Small intestine (tissue), 7 donors: ENCODE measurements around the gene DNAH9. TPM values are rescaled to one million over a fixed set of nuclear protein-coding genes. Genes with fewer than 3 reads are reported as not detected.
"Not testable (repeated sequence)": the region's sequence is repeated elsewhere in the genome, so short reads cannot be mapped to it uniquely, and the experiment has no call there.

Experiments
- DNase-seq, 2 donors: peaks; one replicate each; pipeline versions ENCODE4 v3.0.0 to v3.0.0-alpha.2; 2013
- FAIRE-seq: peaks from 2 replicates; lab custom pipeline; 2012; peaks lifted over from hg19 to GRCh38; lab: Jason Lieb, UNC
- H3K27ac ChIP-seq, 3 donors: one replicate each; pipeline ENCODE4 v1.5.1; 2013; ENCODE audit warnings: low read length in 2 of 3, mild to moderate bottlenecking in 2 of 3, control low read depth in 1 of 3, inconsistent platforms in 1 of 3, low read depth in 1 of 3, moderate library complexity in 1 of 3
- H3K27me3 ChIP-seq, 3 donors: one replicate each; pipeline ENCODE4 v1.6.1; 2013; ENCODE audit warnings: low read length in 3 of 3, inconsistent platforms in 1 of 3; ENCODE audit not compliant: control insufficient read depth in 3 of 3, insufficient read depth in 3 of 3
- H3K36me3 ChIP-seq, 3 donors: one replicate each; pipeline ENCODE4 v1.6.1; 2013; ENCODE audit warnings: low read length in 3 of 3, inconsistent platforms in 1 of 3, low read depth in 1 of 3, mild to moderate bottlenecking in 1 of 3, moderate library complexity in 1 of 3; ENCODE audit not compliant: control insufficient read depth in 3 of 3, insufficient read depth in 2 of 3
- H3K4me1 ChIP-seq, 3 donors: one replicate each; pipeline ENCODE4 v1.6.1; 2013; ENCODE audit warnings: low read length in 2 of 3, inconsistent platforms in 1 of 3, low read depth in 1 of 3, mild to moderate bottlenecking in 1 of 3, moderate library complexity in 1 of 3; ENCODE audit not compliant: control insufficient read depth in 3 of 3, insufficient read depth in 2 of 3
- H3K4me3 ChIP-seq, 3 donors: one replicate each; pipeline ENCODE4 v1.5.1; 2013; ENCODE audit warnings: low read length in 3 of 3, control low read depth in 1 of 3, inconsistent platforms in 1 of 3, low read depth in 1 of 3, mild to moderate bottlenecking in 1 of 3, moderate library complexity in 1 of 3
- H3K9me3 ChIP-seq, 2 donors: one replicate each; pipeline ENCODE4 v1.6.1; 2013; ENCODE audit warnings: low read depth in 1 of 2, low read length in 1 of 2; ENCODE audit not compliant: control insufficient read depth in 2 of 2, insufficient read depth in 1 of 2
- WGBS, 3 donors: extraction: QIAGEN DNeasy Blood & Tissue Kit; methylation state at CpG; one replicate each; pipeline ENCODE4 v1.1.7; 2013; 5-methylcytosine and 5-hydroxymethylcytosine counted together
- polyA plus RNA-seq, 4 donors: library from polyadenylated mRNA; stranded (reverse) in 3 of 4; unstranded in 1 of 4; fragments of 200-250 nt in 3 of 4; fragments of 120-200 nt in 1 of 4; gene quantifications; one replicate each; pipeline versions ENCODE4 v1.2.1 to v1.2.3, GENCODE V29; 2013
- donor health status: healthy with polysubstance abuse.
- donor health status: control.
- donor health status: control.
- donor health status: Bipolar disorder and iron deficiency.
- donor health status: healthy.

The DNAH9 gene
- polyA plus RNA-seq, 4 donors = 0.07 to 0.24 TPM; not detected in 2

DNA sequence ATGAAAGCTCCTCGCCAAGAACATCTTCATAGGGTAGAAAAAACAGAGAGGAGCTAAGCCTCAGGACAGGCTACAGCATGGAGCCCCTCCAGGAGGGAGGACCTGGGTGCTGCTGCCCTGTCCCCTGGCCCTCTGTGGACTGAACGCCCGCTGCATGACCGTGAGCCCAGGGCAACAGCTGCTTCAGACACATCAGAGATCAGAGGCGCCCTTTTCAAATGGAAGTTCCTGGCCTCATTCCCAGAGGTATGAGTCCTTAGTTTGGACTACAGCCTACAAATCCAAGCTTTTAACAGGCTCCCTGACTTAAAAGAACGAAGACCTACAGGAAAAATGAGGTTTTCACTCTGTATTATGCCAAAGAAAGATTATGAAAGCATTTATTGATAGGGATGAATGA lies 350.5 kb downstream of the DNAH9 start:
- no peaks in the 10 kb centered on the region for H3K36me3 ChIP-seq
- no peak overlapping the region for H3K4me3 ChIP-seq
- FAIRE-seq (no peak), DNase-seq (no peak)
- H3K27me3 ChIP-seq = no peaks in the 10 kb centered on the region
- peaks cover 0 to 10% of the 10 kb centered on the region in 2 donors for H3K9me3 ChIP-seq
- H3K27ac ChIP-seq = no peak overlapping the region
- no peaks in the 10 kb centered on the region for H3K4me1 ChIP-seq
- WGBS, 3 donors = 47 to 53% (median 48%) methylated on average over 6 of the region's 6 CpGs

DNA sequence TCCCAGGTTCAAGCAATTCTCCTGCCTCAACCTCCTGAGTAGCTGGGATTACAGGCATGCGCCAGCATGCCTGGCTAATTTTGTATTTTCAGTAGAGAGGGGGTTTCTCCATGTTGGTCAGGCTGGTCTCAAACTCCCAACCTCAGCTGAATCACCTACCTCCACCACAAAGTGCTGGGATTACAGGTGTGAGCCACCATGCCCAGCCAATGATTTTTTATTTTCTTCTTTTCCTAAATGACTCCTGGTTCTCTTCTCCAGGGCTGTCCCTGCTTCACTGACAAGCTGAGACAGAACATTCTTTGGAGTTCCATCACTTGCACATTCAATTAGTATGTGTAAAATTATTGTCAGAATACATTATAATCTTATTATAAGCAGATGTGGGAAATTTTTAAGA lies 351.3 kb downstream of the DNAH9 start:
- FAIRE-seq, DNase-seq: not testable (repeated sequence)
- WGBS, 3 donors = 93 to 94% (median 93%) methylated on average over 1 of the region's 1 CpG

DNA sequence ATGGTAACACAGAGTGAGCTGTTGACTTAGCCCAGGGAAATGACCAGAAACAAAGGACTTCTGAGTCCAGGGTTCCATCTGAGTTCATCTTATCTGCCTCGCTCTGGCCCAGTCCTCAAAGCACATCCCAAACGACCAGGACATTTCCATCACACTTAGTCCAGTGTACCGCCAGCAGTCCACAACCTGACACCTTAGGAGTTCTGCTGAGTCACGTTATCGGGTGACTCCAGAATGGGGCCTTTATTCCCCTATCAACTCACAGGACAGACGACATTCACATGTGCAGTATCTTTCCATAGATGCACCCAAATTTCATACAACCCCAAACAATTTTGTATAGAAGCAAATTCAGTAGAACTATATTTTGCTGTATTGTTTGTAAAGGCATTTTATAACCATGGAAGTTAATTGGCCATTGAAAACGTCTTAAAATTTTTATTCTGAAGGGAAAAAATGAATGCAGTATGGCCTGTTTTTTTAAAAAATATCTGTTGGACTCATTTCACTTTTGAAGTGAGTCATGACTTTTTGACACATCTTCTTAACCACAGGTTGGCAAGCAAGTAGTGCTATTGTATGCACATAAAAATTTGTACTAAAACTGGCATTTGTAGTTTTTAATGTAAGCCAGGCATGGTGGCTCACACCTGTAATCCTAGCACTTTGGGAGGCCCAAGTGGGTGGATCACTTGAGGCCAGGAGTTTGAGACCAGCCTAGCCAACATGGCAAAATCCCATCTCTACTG lies 352.7 kb downstream of the DNAH9 start:
- H3K36me3 ChIP-seq = no peaks in the 10 kb centered on the region
- H3K4me3 ChIP-seq = no peak overlapping the region
- peaks cover 0 to 20% of the 10 kb centered on the region in 2 donors for H3K9me3 ChIP-seq
- H3K4me1 ChIP-seq = no peaks in the 10 kb centered on the region
- WGBS, 3 donors = 69 to 76% (median 71%) methylated on average over 7 of the region's 7 CpGs
- DNase-seq (no peak), FAIRE-seq (no peak)
- H3K27me3 ChIP-seq = no peaks in the 10 kb centered on the region
- no peak overlapping the region for H3K27ac ChIP-seq

More for the DNA sequence above, 351.3 kb downstream of the DNAH9 start:
- not testable (repeated sequence) for H3K36me3 ChIP-seq, H3K27me3 ChIP-seq, H3K4me3 ChIP-seq, H3K27ac ChIP-seq, H3K4me1 ChIP-seq
- H3K9me3 ChIP-seq = peaks cover 0 to 14% of the 10 kb centered on the region in 2 donors

DNA sequence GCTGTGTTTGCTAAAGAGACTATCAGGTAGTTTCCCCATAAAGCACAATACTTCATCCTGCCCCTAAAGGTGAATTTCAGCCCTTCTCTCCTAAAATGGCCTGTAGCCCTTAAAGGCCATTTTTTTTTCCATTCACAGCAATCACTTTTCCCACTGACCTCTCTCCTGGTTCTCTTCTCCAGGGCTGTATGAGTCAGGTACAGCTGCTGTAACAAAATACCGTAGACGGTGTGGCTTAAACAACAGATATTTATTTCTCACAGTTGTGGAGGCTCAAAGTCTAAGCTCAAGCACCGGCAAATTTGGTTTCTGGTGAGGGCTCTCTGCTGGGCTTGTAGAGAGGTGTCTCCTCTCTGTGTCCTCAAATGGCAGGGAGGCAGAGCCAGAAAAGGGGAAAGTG lies 354.3 kb downstream of the DNAH9 start:
- Histone ChIP-seq H3K36me3 (no peaks in the 10 kb centered on the region), H3K27ac (no peak overlapping the region), H3K4me3 (no peak overlapping the region), H3K9me3 (peaks cover 0 to 20% of the 10 kb centered on the region in 2 donors), H3K4me1 (no peaks in the 10 kb centered on the region), H3K27me3 (no peaks in the 10 kb centered on the region)
- DNase-seq (no peak), FAIRE-seq (no peak)
- 96 to 99% (median 96%) methylated on average over 3 of the region's 3 CpGs for WGBS, 3 donors

DNA sequence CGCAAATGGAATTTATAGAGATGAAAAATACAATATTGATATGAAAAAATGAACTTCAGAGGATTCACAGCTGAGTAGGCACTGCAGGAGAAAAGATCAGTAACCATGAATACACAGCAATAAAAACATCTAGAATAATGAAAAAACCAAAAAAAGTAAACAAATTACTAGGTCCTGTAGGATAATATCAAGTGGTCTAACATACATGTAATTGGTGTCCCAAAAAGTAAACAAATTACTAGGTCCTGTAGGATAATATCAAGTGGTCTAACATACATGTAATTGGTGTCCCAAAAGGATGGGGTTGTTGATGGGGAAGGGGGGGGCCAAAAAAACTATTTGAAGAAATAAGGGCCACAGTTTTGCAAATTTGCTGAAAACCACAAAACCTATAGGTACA lies 355.7 kb downstream of the DNAH9 start:
- WGBS, 3 donors = 94 to 97% (median 95%) methylated on average over 1 of the region's 1 CpG
- no peak overlapping the region for H3K4me3 ChIP-seq
- FAIRE-seq (no peak), DNase-seq (no peak)
- H3K4me1 ChIP-seq = no peaks in the 10 kb centered on the region
- no peak overlapping the region for H3K27ac ChIP-seq
- H3K27me3 ChIP-seq = no peaks in the 10 kb centered on the region
- peaks cover 0 to 20% of the 10 kb centered on the region in 2 donors for H3K9me3 ChIP-seq
- no peaks in the 10 kb centered on the region for H3K36me3 ChIP-seq

DNA sequence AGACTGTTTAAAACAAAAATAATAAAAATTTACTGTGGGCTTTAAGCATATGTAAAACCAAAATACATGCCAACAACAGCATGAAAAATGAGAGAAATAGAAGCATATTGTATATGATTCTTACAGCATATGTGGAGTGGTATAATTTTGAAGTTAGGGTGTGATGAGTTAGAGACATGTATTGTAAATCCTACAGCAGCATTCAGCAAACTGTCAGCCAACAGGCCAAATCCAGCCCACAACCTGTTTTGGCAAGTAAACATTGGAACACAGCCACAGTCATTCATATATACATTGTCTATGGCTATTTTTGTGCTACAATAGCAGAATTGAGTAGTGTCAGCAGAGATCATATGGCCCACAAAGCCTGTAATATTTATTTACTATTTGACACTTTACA lies 356.7 kb downstream of the DNAH9 start:
- H3K9me3 ChIP-seq = peaks cover 0 to 20% of the 10 kb centered on the region in 2 donors
- DNase-seq (no peak), FAIRE-seq (no peak)
- H3K4me3 ChIP-seq = no peak overlapping the region
- H3K27ac ChIP-seq = no peak overlapping the region
- H3K4me1 ChIP-seq = no peaks in the 10 kb centered on the region
- no peaks in the 10 kb centered on the region for H3K36me3 ChIP-seq
- H3K27me3 ChIP-seq = no peaks in the 10 kb centered on the region

DNA sequence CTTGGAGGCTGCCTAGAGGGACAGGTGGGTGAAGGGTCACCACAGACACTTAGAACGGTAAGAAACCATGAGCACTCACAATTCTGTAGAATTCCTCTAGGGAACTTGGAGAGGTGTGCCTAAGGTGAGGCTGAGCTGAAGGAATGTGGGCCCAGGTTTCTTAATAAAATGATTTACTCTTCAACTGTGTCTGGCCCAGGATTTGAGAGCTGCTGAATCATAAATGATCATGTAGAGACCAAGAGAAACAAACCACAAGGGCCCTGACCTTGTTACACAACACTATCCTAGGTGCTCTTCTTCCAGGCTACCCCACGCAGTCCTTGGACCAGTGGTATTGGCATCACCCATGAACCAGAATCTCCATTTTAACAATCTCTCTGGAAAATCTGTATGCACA lies 371.3 kb downstream of the DNAH9 start:
- DNase-seq = no peak
- Histone ChIP-seq H3K27me3 (no peaks in the 10 kb centered on the region), H3K4me1 (no peaks in the 10 kb centered on the region), H3K9me3 (peaks cover 0 to 7% of the 10 kb centered on the region in 2 donors), H3K4me3 (no peak overlapping the region), H3K27ac (no peak overlapping the region), H3K36me3 (no peaks in the 10 kb centered on the region)
- 97 to 98% (median 98%) methylated on average over 2 of the region's 2 CpGs for WGBS, 3 donors
- no peak for FAIRE-seq

DNA sequence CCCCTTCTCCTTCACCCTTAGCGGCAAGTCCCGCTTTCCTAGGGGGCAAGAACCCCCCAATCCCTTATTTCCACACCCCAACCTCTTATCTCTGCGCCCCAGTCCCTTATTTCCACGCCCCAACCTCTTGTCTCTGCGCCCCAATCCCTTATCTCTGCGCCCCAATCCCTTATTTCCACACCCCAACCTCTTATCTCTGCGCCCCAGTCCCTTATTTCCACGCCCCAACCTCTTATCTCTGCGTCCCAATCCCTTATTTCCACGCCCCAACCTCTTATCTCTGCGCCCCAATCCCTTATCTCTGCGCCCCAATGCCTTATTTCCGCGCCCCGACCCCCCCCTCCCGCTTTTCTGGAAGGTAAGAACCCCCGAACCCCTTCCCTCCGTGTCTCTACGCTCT lies 374.5 kb downstream of the DNAH9 start:
- whole genome bisulfite sequencing, 3 donors = 57 to 81% (median 67%) methylated on average over 17 to 19 of the region's 19 CpGs
- not testable (repeated sequence) for H3K36me3 ChIP-seq, DNase-seq, FAIRE-seq, H3K4me3 ChIP-seq, H3K27me3 ChIP-seq, H3K9me3 ChIP-seq, H3K4me1 ChIP-seq, H3K27ac ChIP-seq

DNA sequence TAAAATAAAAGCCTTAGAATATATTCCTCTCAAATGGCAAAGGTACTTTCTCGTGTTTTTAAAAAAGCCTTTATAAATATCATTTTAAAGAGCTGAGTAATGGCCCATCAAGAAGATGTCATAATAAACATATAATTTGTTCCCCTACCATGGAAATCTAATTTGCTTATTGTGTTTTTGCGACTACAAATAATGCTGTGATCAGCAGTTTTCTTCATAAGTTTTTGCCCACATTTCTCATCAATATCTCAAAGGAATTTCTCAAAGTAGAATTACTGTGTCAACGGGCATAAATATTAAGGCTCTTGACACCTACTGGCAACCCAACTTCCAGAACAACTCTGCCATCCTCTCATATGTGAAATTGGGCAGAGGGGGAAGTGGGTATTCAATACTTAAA lies 381.5 kb downstream of the DNAH9 start:
- no peak for DNase-seq
- no peak for FAIRE-seq
- Histone ChIP-seq H3K27me3 (no peaks in the 10 kb centered on the region), H3K27ac (no peak overlapping the region), H3K4me3 (no peak overlapping the region), H3K9me3 (no peaks in the 10 kb centered on the region), H3K4me1 (no peaks in the 10 kb centered on the region), H3K36me3 (peaks cover 2 to 17% (median 13%) of the 10 kb centered on the region in 3 donors)
- 94 to 96% (median 95%) methylated on average over 3 of the region's 3 CpGs for WGBS, 3 donors
